Glutamatergic neuron (in vitro differentiated cells): Measurements from ENCODE around the gene MIP. TPM values are rescaled to one million over a fixed set of nuclear protein-coding genes. Genes with fewer than 3 reads are reported as not detected.
A peak's percentile ranks its signal among the peaks of the same experiment; 100 is the strongest.

Experiments used
- DNase-seq: peaks from one replicate; pipeline ENCODE4 v3.0.0; 2022
- H3K27ac Mint-ChIP-seq: one replicate; pipeline ENCODE4 v1.8.0; 2020; ENCODE audit warnings: mild to moderate bottlenecking, mixed read lengths, inconsistent platforms; ENCODE audit not compliant: unreplicated experiment
- H3K27me3 Mint-ChIP-seq: one replicate; pipeline ENCODE4 v1.8.0; 2020; ENCODE audit warnings: mild to moderate bottlenecking, moderate library complexity, mixed read lengths, inconsistent platforms; ENCODE audit not compliant: unreplicated experiment
- H3K36me3 Mint-ChIP-seq: one replicate; pipeline ENCODE4 v1.8.0; 2020; ENCODE audit warnings: mild to moderate bottlenecking, mixed read lengths, inconsistent platforms; ENCODE audit not compliant: unreplicated experiment
- H3K4me1 Mint-ChIP-seq: one replicate; pipeline ENCODE4 v1.8.0; 2020; ENCODE audit warnings: mild to moderate bottlenecking, low read depth, mixed read lengths, inconsistent platforms; ENCODE audit not compliant: unreplicated experiment
- H3K4me3 Mint-ChIP-seq: one replicate; pipeline ENCODE4 v1.8.0; 2020; ENCODE audit warnings: mild to moderate bottlenecking, mixed read lengths, inconsistent platforms; ENCODE audit not compliant: unreplicated experiment
- H3K9me3 Mint-ChIP-seq: one replicate; pipeline ENCODE4 v1.8.0; 2020; ENCODE audit warnings: mild to moderate bottlenecking, moderate library complexity, mixed read lengths, inconsistent platforms; ENCODE audit not compliant: unreplicated experiment
- total RNA-seq: library from RNA; stranded (reverse); fragmentation: NEBNext Ultra II Directional; extraction: Animal tissue kit (Norgen Biotek cat#: 25700); gene quantifications from one replicate; pipeline ENCODE4 v1.2.1, GENCODE V29; 2021; ENCODE audit not compliant: unreplicated experiment
- TF ChIP-seq, protein P1 (sequence below): fragments of 200-600 bp; sonication (generic); IDR thresholded peaks from one replicate; pipeline ENCODE4 v1.5.0; 2021; ENCODE audit not compliant: partially characterized antibody, unreplicated experiment

Gene MIP
- total RNA-seq, 1 donor from 2014 or later = not detected

DNA sequence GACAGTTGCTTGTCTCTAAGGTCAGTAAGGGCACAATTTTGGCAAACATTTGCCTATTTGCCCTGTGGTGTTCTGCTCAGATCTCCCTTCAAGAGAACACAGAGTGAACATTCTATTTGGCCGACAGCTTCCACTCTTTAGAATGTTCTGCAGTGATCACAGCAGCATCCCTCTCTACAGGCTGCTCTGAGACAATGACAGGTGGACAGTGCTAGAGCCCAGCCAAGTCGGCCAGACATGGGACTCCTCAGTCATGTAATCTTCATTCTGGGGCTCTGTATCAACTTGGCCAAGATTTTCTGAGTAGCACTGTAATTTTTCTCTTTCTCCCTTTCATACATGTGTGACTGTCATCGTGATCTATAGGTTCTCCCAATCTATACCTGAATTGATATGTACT, 40.1 kb downstream of the MIP start:
- TF ChIP-seq, protein P1, sequence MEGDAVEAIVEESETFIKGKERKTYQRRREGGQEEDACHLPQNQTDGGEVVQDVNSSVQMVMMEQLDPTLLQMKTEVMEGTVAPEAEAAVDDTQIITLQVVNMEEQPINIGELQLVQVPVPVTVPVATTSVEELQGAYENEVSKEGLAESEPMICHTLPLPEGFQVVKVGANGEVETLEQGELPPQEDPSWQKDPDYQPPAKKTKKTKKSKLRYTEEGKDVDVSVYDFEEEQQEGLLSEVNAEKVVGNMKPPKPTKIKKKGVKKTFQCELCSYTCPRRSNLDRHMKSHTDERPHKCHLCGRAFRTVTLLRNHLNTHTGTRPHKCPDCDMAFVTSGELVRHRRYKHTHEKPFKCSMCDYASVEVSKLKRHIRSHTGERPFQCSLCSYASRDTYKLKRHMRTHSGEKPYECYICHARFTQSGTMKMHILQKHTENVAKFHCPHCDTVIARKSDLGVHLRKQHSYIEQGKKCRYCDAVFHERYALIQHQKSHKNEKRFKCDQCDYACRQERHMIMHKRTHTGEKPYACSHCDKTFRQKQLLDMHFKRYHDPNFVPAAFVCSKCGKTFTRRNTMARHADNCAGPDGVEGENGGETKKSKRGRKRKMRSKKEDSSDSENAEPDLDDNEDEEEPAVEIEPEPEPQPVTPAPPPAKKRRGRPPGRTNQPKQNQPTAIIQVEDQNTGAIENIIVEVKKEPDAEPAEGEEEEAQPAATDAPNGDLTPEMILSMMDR = no peak
- Mint-ChIP-seq H3K27ac (no peak overlapping the region), H3K27me3 (no peaks in the 10 kb centered on the region), H3K9me3 (no peaks in the 10 kb centered on the region), H3K36me3 (peaks cover 4% of the 10 kb centered on the region), H3K4me3 (no peak overlapping the region), H3K4me1 (no peaks in the 10 kb centered on the region)
- DNase-seq = no peak

DNA sequence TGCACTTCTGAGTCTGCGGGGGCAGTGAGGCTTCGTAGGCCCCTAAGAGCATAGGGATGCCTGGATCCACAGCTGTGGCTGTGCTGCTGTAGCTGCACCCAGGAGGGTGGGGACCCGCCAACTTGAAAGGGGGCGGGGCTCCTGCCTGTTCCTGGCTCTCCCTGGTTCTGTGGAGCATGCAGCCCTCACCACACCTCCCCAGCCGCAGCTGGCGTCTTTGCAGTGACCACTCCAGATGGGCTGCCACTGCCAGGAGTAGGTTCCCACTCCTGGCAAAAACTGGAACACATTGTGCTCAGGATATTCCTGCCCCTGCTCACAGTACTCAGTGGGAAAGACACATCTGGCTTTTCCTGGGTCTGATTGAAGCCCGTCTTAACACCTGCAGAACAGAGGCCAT, 41.1 kb downstream of the MIP start:
- Mint-ChIP-seq H3K36me3 (peaks cover 4% of the 10 kb centered on the region), H3K4me1 (no peaks in the 10 kb centered on the region), H3K9me3 (no peaks in the 10 kb centered on the region), H3K4me3 (no peak overlapping the region), H3K27ac (no peak overlapping the region), H3K27me3 (no peaks in the 10 kb centered on the region)
- TF ChIP-seq, protein P1 = no peak
- peak; percentile 30 for DNase-seq

DNA sequence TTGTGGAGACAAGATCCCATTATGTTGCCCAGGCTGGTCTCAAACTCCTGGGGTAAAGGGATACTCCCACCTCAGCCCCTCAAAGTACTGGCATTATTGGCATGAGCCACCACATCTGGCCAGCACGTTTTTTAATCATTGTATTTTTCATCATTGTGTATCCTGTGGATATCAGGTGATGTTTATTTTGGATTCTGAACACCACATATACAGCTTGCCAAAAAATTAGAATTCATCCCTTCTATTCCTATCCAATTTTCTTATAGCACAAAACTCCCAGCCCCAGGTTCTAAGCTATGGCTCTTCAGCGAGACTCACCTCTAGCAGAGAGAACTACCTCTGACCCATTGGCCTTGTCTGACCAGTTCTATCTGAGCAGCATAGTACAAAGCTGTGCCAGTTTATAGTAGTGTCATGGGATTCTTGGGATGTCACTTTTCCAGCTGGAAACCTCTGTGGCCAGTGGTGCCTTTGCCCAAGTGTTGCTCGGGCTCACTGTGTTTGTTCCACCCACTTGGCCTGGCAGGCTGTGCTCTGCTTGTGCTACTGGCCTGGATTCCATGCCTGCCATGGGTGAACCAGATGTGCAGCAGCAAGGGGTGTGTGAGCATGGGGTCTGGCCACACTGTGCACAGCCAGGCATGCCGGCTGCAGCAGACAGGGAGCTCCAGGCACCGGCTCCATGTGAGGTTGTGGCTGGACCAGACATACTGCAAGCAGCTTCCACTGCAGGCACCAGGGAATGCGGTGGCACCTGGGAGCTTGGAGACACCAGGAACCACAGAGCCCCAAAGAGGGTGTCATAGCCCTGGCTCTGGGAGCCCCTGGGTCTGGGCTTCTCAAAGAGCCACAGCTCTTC, 42.4 kb downstream of the MIP start:
- TF ChIP-seq, protein P1 = no peak
- Mint-ChIP-seq H3K36me3 (peaks cover 4% of the 10 kb centered on the region), H3K27me3 (no peaks in the 10 kb centered on the region), H3K9me3 (no peaks in the 10 kb centered on the region), H3K4me3 (no peak overlapping the region), H3K27ac (no peak overlapping the region), H3K4me1 (no peaks in the 10 kb centered on the region)
- no peak for DNase-seq

DNA sequence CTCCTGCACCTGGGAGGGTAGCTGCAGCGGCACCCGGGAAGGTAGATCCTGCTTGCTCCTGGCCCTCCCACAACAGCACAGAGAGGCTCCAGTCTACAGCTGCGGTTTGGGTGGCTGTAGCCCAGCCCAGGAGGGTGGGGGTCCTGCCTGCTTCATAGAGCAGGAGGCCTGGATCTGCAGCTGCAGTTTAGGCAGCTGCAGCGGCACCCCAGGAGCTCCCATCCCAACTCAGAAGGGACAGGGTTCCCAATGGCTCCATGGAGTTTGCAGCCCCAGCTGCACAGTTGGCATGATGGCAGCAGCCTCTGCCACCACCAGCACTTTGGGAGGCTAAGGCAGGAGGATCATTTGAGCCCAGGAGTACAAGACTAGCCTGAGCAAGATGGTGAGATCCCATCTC, 43.7 kb downstream of the MIP start:
- Mint-ChIP-seq H3K27ac (no peak overlapping the region), H3K4me3 (no peak overlapping the region)
- no peak for DNase-seq

More for the DNA sequence above, 43.7 kb downstream of the MIP start:
- Mint-ChIP-seq H3K27me3 (no peaks in the 10 kb centered on the region), H3K4me1 (no peaks in the 10 kb centered on the region), H3K9me3 (no peaks in the 10 kb centered on the region), H3K36me3 (peaks cover 4% of the 10 kb centered on the region)
- TF ChIP-seq, protein P1 = no peak
